GM12891 (cell line): ENCODE results near the gene SLC12A1.

Experiments used
- POLR2A ChIP-seq: IDR thresholded peaks from 2 replicates; pipeline ENCODE4 v1.6.1; 2011; ENCODE audit warnings: low read depth, low read length, control low read depth
- POLR2AphosphoS5 ChIP-seq: IDR thresholded peaks from 2 replicates; pipeline ENCODE4 v1.6.1; 2011; ENCODE audit warnings: low read depth, low read length, control low read depth

- TF ChIP-seq POLR2A, result no peak
- no peak for TF ChIP-seq POLR2AphosphoS5
Measured at GRCh38 chr15:48222627-48223026, 16.5 kb downstream of the SLC12A1 start.
